ENCODE results near the gene CD248.

DNA sequence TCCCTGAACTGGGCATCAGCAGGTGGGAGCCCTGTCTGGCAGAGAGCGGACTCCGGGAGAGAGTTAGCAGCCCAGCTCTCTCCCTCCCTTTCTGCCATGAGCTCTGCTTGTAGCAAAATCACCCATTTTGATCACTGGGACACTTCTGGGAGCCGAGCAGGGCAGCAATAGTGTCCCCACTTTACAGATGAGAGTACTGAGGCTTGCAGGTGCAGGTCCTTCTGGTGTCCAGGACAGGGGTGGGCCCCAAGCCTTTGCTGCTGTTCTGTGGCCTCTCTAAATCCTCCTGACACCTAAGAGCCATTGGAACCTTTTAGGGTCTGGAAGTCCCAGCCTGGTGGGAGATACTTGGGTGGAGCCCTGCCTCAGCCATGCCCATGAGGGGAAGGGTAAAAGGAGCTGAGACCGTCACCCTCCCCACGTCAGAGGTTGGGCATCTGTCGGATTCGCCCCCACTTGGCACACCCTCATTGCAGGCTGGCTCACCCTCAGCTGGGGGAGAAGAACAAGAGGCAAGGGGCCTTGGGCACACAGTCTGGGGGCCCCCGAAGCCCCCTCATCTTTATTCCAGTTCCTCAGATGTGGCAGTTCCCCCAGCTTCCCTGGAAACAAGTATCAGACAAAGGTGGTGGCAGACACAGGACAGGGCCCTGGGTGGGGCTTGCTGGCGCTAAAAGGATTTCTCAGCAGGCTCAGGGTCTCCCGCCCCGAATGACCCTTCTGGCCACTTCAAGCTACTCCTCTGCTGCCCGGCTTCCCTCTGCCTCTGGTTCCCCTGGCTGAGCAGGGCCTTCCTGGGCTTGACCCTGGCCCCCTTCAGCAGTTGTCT is 14.9 kb upstream of the CD248 start:
- TF ChIP-seq, protein P1, sequence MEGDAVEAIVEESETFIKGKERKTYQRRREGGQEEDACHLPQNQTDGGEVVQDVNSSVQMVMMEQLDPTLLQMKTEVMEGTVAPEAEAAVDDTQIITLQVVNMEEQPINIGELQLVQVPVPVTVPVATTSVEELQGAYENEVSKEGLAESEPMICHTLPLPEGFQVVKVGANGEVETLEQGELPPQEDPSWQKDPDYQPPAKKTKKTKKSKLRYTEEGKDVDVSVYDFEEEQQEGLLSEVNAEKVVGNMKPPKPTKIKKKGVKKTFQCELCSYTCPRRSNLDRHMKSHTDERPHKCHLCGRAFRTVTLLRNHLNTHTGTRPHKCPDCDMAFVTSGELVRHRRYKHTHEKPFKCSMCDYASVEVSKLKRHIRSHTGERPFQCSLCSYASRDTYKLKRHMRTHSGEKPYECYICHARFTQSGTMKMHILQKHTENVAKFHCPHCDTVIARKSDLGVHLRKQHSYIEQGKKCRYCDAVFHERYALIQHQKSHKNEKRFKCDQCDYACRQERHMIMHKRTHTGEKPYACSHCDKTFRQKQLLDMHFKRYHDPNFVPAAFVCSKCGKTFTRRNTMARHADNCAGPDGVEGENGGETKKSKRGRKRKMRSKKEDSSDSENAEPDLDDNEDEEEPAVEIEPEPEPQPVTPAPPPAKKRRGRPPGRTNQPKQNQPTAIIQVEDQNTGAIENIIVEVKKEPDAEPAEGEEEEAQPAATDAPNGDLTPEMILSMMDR (conservative IDR thresholded peaks at IDR 0.05 in 1 of 2, IDR thresholded peaks at IDR 0.05 in 1 of 2; ENCODE audit: extremely low read depth in 1 of 2, insufficient read depth in 1 of 2, low read depth in 1 of 2, low read length in 2 of 2) = no peak
- no peak for TF ChIP-seq EZH2 (IDR thresholded peaks at IDR 0.05; ENCODE audit: borderline replicate concordance, low read length)
